H9 (cell line): Measurements from ENCODE around the gene SCIMP. TPM values are rescaled to one million over a fixed set of nuclear protein-coding genes. Genes with fewer than 3 reads are reported as not detected.
"Not testable (repeated sequence)": the region's sequence is repeated elsewhere in the genome, so short reads cannot be mapped to it uniquely, and the experiment has no call there.

Experiments
- DNase-seq: peaks from one replicate; pipeline ENCODE4 v3.0.0-alpha.2; 2017
- H2AFZ ChIP-seq: one replicate; pipeline ENCODE4 v1.6.1; 2013; ENCODE audit warnings: mild to moderate bottlenecking, low read length, control low read depth, moderate library complexity
- H2AK5ac ChIP-seq: 2 replicates; pipeline ENCODE4 v1.6.1; 2013; ENCODE audit warnings: low read length, control low read depth, mixed read lengths; ENCODE audit not compliant: insufficient read length
- H2BK120ac ChIP-seq: one replicate; pipeline ENCODE4 v1.6.1; 2013; ENCODE audit warnings: low read depth, mild to moderate bottlenecking, low read length, control low read depth, inconsistent platforms; ENCODE audit not compliant: poor library complexity, severe bottlenecking
- H2BK12ac ChIP-seq: 2 replicates; pipeline ENCODE4 v1.6.1; 2013; ENCODE audit warnings: low read length, control low read depth, mixed read lengths, low read depth; ENCODE audit not compliant: insufficient read length
- H2BK15ac ChIP-seq: 2 replicates; pipeline ENCODE4 v1.6.1; 2013; ENCODE audit warnings: low read depth, low read length, control low read depth
- H2BK20ac ChIP-seq: one replicate; pipeline ENCODE4 v1.6.1; 2013; ENCODE audit warnings: low read depth, mild to moderate bottlenecking, low read length, control low read depth, inconsistent platforms; ENCODE audit not compliant: poor library complexity, severe bottlenecking
- H2BK5ac ChIP-seq: 2 replicates; pipeline ENCODE4 v1.6.1; 2013; ENCODE audit warnings: low read length, control low read depth, mixed read lengths; ENCODE audit not compliant: insufficient read length
- H3K14ac ChIP-seq: 2 replicates; pipeline ENCODE4 v1.6.1; 2013; ENCODE audit warnings: low read length, control low read depth; ENCODE audit not compliant: insufficient read depth
- H3K18ac ChIP-seq: 2 replicates; pipeline ENCODE4 v1.6.1; 2013; ENCODE audit warnings: low read depth, mild to moderate bottlenecking, mixed read lengths, low read length, control low read depth; ENCODE audit not compliant: insufficient read length
- H3K23ac ChIP-seq: 2 replicates; pipeline ENCODE4 v1.6.1; 2013; ENCODE audit warnings: low read length, control low read depth, mixed read lengths, low read depth; ENCODE audit not compliant: insufficient read length
- H3K23me2 ChIP-seq: 2 replicates; pipeline ENCODE4 v1.6.1; 2013; ENCODE audit warnings: low read depth, mild to moderate bottlenecking, mixed read lengths, low read length, control low read depth; ENCODE audit not compliant: insufficient read length, poor library complexity, severe bottlenecking
- H3K27ac ChIP-seq: 2 replicates; pipeline ENCODE4 v1.5.1; 2013; ENCODE audit warnings: low read length, control low read depth, mixed read lengths, low read depth; ENCODE audit not compliant: insufficient read length
- H3K27me3 ChIP-seq: 2 replicates; pipeline ENCODE4 v1.6.1; 2013; ENCODE audit warnings: low read length, control low read depth, inconsistent platforms; ENCODE audit not compliant: insufficient read depth
- H3K4ac ChIP-seq: 2 replicates; pipeline ENCODE4 v1.6.1; 2013; ENCODE audit warnings: low read depth, mild to moderate bottlenecking, control low read depth, inconsistent platforms, low read length, moderate library complexity
- H3K4me1 ChIP-seq: 2 replicates; pipeline ENCODE4 v1.6.1; 2013; ENCODE audit warnings: low read length, control low read depth, inconsistent platforms; ENCODE audit not compliant: insufficient read depth
- H3K4me2 ChIP-seq: 2 replicates; pipeline ENCODE4 v1.6.1; 2013; ENCODE audit warnings: low read length, control low read depth, mixed read lengths; ENCODE audit not compliant: insufficient read length, insufficient read depth
- H3K56ac ChIP-seq: 2 replicates; pipeline ENCODE4 v1.6.1; 2013; ENCODE audit warnings: low read depth, mild to moderate bottlenecking, mixed read lengths, low read length, control low read depth; ENCODE audit not compliant: insufficient read length
- H3K79me1 ChIP-seq: 2 replicates; pipeline ENCODE4 v1.6.1; 2013; ENCODE audit warnings: low read depth, mild to moderate bottlenecking, moderate library complexity, low read length, control low read depth, inconsistent platforms; ENCODE audit not compliant: insufficient read depth, poor library complexity, severe bottlenecking
- H3K79me2 ChIP-seq: 2 replicates; pipeline ENCODE4 v1.6.1; 2013; ENCODE audit warnings: low read length, control low read depth, inconsistent platforms; ENCODE audit not compliant: insufficient read depth
- H3K9ac ChIP-seq: 2 replicates; pipeline ENCODE4 v1.6.1; 2013; ENCODE audit warnings: low read length, control low read depth, mixed read lengths; ENCODE audit not compliant: insufficient read length; ENCODE audit errors: extremely low read depth
- H3K9me3 ChIP-seq: one replicate; pipeline ENCODE4 v1.6.1; 2013; ENCODE audit warnings: low read depth, low read length, inconsistent platforms; ENCODE audit not compliant: control insufficient read depth
- H3T11ph ChIP-seq: one replicate; pipeline ENCODE4 v1.6.1; 2013; ENCODE audit warnings: mild to moderate bottlenecking, low read length, control low read depth, inconsistent platforms
- H4K20me1 ChIP-seq: one replicate; pipeline ENCODE4 v1.6.1; 2013; ENCODE audit not compliant: control insufficient read depth, insufficient read length, insufficient read depth
- H4K5ac ChIP-seq: 2 replicates; pipeline ENCODE4 v1.6.1; 2013; ENCODE audit warnings: low read depth, mild to moderate bottlenecking, mixed read lengths, low read length, control low read depth; ENCODE audit not compliant: insufficient read length
- H4K8ac ChIP-seq: replicated peaks from 2 replicates; pipeline ENCODE4 v1.6.1; 2013; ENCODE audit warnings: low read length, control low read depth, mixed read lengths, low read depth; ENCODE audit not compliant: insufficient read length
- H4K91ac ChIP-seq: 2 replicates; pipeline ENCODE4 v1.6.1; 2013; ENCODE audit warnings: low read depth, mild to moderate bottlenecking, moderate library complexity, mixed read lengths, low read length, control low read depth; ENCODE audit not compliant: insufficient read length
- H3K27ac Mint-ChIP-seq, 3 experiments: 2 replicates in 2 of 3; 3 replicates in 1 of 3; pipeline ENCODE4 v1.8.0; 2020 to 2021; ENCODE audit warnings: mixed read lengths in 3 of 3, mild to moderate bottlenecking in 1 of 3, moderate library complexity in 1 of 3
- H3K27me3 Mint-ChIP-seq: 2 replicates; pipeline ENCODE4 v1.8.0; 2021; ENCODE audit warnings: low read depth, mild to moderate bottlenecking, moderate library complexity, mixed read lengths
- H3K36me3 Mint-ChIP-seq, 3 experiments: 2 replicates in 2 of 3; 3 replicates in 1 of 3; pipeline ENCODE4 v1.8.0; 2020 to 2021; ENCODE audit warnings: low read depth in 3 of 3, mixed read lengths in 3 of 3; ENCODE audit not compliant: insufficient read depth in 1 of 3
- H3K4me1 Mint-ChIP-seq, 2 experiments: 2 replicates each; pipeline ENCODE4 v1.8.0; 2020; ENCODE audit warnings: mixed read lengths in 2 of 2
- H3K4me3 Mint-ChIP-seq, 2 experiments: 2 replicates in 1 of 2; 3 replicates in 1 of 2; pipeline ENCODE4 v1.8.0; 2020 to 2021; ENCODE audit warnings: mild to moderate bottlenecking in 2 of 2, mixed read lengths in 2 of 2, moderate library complexity in 1 of 2
- H3K9me3 Mint-ChIP-seq, 2 experiments: 2 replicates in 1 of 2; 3 replicates in 1 of 2; pipeline ENCODE4 v1.8.0; 2020; ENCODE audit warnings: mild to moderate bottlenecking in 2 of 2, mixed read lengths in 2 of 2, moderate library complexity in 1 of 2
- CTCF ChIP-seq: fragments of 200-600 bp; sonication (generic); conservative IDR thresholded peaks from 3 replicates; pipeline ENCODE4 v1.8.0; 2021; ENCODE audit warnings: antibody characterized with exemption, mild to moderate bottlenecking
- WGBS: extraction: QIAGEN DNeasy Blood & Tissue Kit; methylation state at CpG from one replicate; pipeline ENCODE4 v1.1.7; 2013; ENCODE audit warnings: missing lambda C conversion rate, low lambda C conversion rate, mixed read lengths; ENCODE audit not compliant: insufficient read length; ENCODE audit errors: extremely low coverage; 5-methylcytosine and 5-hydroxymethylcytosine counted together
- total RNA-seq: library from RNA; stranded (reverse); gene quantifications from 2 replicates; pipeline ENCODE4 v1.2.1, GENCODE V29; 2021

Gene SCIMP
- total RNA-seq, 1 experiment from 2014 or later: not detected

DNA sequence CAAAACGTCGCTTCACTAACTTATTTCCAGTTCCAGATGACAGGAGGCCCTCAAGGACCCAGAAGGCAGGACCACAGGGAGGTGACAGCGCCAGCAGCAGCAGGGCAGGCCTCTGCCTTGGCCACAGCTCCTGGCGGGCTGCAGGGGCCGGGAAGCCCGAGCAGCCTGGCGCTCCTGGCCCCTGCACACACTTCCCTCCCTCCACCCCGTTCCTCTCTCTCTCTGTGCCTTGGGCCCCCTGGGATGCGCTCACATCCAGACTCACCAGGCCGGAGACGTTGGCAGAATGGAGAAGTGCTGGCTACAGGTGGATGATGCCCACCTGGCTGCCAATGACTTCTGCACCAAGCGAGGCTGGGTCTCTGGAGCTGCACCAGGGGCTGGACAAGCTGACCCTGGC, 55.7 kb downstream of the SCIMP start:
- Histone ChIP-seq H3K14ac (no peak overlapping the region), H3K4me1 (no peaks in the 10 kb centered on the region), H2AFZ (no peak overlapping the region), H4K91ac (no peak overlapping the region), H3K79me1 (no peaks in the 10 kb centered on the region), H3K18ac (no peak overlapping the region), H3K27ac (no peak overlapping the region), H3K79me2 (no peaks in the 10 kb centered on the region), H2BK12ac (no peak overlapping the region), H2BK20ac (no peak overlapping the region), H3K9ac (no peak overlapping the region), H4K8ac (no peak overlapping the region), H3K56ac (no peak overlapping the region), H2BK120ac (no peak overlapping the region), H3K4ac (no peak overlapping the region), H4K5ac (no peak overlapping the region), H4K20me1 (no peaks in the 10 kb centered on the region), H3K4me2 (no peak overlapping the region), H3K9me3 (peaks cover 52% of the 10 kb centered on the region), H3T11ph (no peak overlapping the region), H3K27me3 (no peaks in the 10 kb centered on the region), H2BK5ac (no peak overlapping the region), H2AK5ac (no peak overlapping the region), H3K23me2 (no peaks in the 10 kb centered on the region), H2BK15ac (no peak overlapping the region), H3K23ac (no peak overlapping the region)
- Mint-ChIP-seq H3K9me3 (peaks cover 85 to 90% of the 10 kb centered on the region in 2 experiments), H3K36me3 (peaks cover 78 to 86% (median 84%) of the 10 kb centered on the region in 3 experiments), H3K27me3 (peaks cover 32% of the 10 kb centered on the region), H3K27ac (no peak overlapping the region), H3K4me1 (no peaks in the 10 kb centered on the region), H3K4me3 (no peak overlapping the region)
- DNase-seq: no peak
- no peak for TF ChIP-seq CTCF
- WGBS: no CpG with 5 or more reads among the region's 12 CpGs

GRCh38 chr17:5175027-5175426, 59.6 kb downstream of the SCIMP start:
- H2BK5ac ChIP-seq, H4K20me1 ChIP-seq, H3K4me1 ChIP-seq, H3T11ph ChIP-seq, H3K56ac ChIP-seq, H2BK15ac ChIP-seq, H3K9ac ChIP-seq, H4K8ac ChIP-seq, H3K27ac ChIP-seq, H3K4me2 ChIP-seq, H3K79me2 ChIP-seq, H3K27me3 Mint-ChIP-seq, H3K4me3 Mint-ChIP-seq, H4K91ac ChIP-seq, H3K27ac Mint-ChIP-seq, H2AK5ac ChIP-seq, H3K18ac ChIP-seq, DNase-seq, H4K5ac ChIP-seq, H3K23ac ChIP-seq, H3K4ac ChIP-seq, H2BK120ac ChIP-seq, H3K14ac ChIP-seq, H2BK12ac ChIP-seq, H2BK20ac ChIP-seq, H3K23me2 ChIP-seq, H2AFZ ChIP-seq, H3K27me3 ChIP-seq, H3K79me1 ChIP-seq, H3K4me1 Mint-ChIP-seq: not testable (repeated sequence)
- Mint-ChIP-seq H3K36me3 (peaks cover 41 to 46% (median 46%) of the 10 kb centered on the region in 3 experiments), H3K9me3 (peaks cover 45 to 54% of the 10 kb centered on the region in 2 experiments)
- H3K9me3 ChIP-seq: peaks cover 12% of the 10 kb centered on the region
- no CpG with 5 or more reads among the region's 7 CpGs for WGBS
